ENCODE data around the gene CORO2A. TPM values are rescaled to one million over a fixed set of nuclear protein-coding genes. Genes with fewer than 3 reads are reported as not detected.

CORO2A gene
- total and polyA plus RNA-seq, 2 of the 8 experiments (the other 6 are each of a cell fraction or from before 2014, with no cell fraction given), result 13.7 to 27.9 TPM

GRCh38 chr9:98144631-98145030, 47.8 kb downstream of the CORO2A start (continued):
- TF ChIP-seq CHD7 (IDR thresholded peaks at IDR 0.05; ENCODE audit: insufficient replicate concordance, low read length) (no peak), CEBPB (IDR thresholded peaks at IDR 0.05; ENCODE audit: low read depth, low read length) (no peak), NANOG (IDR thresholded peaks at IDR 0.05; ENCODE audit: insufficient read depth, low read depth, low read length, poor library complexity, severe bottlenecking) (no peak), RAD21 (IDR thresholded peaks at IDR 0.05 in 1 of 2, conservative IDR thresholded peaks at IDR 0.05 in 1 of 2; ENCODE audit: low read depth in 2 of 2, low read length in 2 of 2) (no peak), MAFK (IDR thresholded peaks at IDR 0.05; ENCODE audit: low read depth, low read length) (no peak), TBP (IDR thresholded peaks at IDR 0.05; ENCODE audit: low read depth, low read length) (no peak), GTF2F1 (IDR thresholded peaks at IDR 0.05; ENCODE audit: borderline replicate concordance, low read depth, low read length) (no peak), JUND (IDR thresholded peaks at IDR 0.05; ENCODE audit: low read length) (no peak)
